ENCODE results near the gene CDH16. TPM values are rescaled to one million over a fixed set of nuclear protein-coding genes. Genes with fewer than 3 reads are reported as not detected.
A peak's percentile ranks its signal among the peaks of the same experiment; 100 is the strongest.
"Not testable (repeated sequence)": the region's sequence is repeated elsewhere in the genome, so short reads cannot be mapped to it uniquely, and the experiment has no call there.

The CDH16 gene, protein sequence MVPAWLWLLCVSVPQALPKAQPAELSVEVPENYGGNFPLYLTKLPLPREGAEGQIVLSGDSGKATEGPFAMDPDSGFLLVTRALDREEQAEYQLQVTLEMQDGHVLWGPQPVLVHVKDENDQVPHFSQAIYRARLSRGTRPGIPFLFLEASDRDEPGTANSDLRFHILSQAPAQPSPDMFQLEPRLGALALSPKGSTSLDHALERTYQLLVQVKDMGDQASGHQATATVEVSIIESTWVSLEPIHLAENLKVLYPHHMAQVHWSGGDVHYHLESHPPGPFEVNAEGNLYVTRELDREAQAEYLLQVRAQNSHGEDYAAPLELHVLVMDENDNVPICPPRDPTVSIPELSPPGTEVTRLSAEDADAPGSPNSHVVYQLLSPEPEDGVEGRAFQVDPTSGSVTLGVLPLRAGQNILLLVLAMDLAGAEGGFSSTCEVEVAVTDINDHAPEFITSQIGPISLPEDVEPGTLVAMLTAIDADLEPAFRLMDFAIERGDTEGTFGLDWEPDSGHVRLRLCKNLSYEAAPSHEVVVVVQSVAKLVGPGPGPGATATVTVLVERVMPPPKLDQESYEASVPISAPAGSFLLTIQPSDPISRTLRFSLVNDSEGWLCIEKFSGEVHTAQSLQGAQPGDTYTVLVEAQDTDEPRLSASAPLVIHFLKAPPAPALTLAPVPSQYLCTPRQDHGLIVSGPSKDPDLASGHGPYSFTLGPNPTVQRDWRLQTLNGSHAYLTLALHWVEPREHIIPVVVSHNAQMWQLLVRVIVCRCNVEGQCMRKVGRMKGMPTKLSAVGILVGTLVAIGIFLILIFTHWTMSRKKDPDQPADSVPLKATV
- polyA plus RNA-seq (2013, experiment 1 of 2; ENCODE audit: insufficient read length) = not detected
- 0.47 TPM for polyA plus RNA-seq (2013, experiment 2 of 2; ENCODE audit: insufficient read length)

DNA sequence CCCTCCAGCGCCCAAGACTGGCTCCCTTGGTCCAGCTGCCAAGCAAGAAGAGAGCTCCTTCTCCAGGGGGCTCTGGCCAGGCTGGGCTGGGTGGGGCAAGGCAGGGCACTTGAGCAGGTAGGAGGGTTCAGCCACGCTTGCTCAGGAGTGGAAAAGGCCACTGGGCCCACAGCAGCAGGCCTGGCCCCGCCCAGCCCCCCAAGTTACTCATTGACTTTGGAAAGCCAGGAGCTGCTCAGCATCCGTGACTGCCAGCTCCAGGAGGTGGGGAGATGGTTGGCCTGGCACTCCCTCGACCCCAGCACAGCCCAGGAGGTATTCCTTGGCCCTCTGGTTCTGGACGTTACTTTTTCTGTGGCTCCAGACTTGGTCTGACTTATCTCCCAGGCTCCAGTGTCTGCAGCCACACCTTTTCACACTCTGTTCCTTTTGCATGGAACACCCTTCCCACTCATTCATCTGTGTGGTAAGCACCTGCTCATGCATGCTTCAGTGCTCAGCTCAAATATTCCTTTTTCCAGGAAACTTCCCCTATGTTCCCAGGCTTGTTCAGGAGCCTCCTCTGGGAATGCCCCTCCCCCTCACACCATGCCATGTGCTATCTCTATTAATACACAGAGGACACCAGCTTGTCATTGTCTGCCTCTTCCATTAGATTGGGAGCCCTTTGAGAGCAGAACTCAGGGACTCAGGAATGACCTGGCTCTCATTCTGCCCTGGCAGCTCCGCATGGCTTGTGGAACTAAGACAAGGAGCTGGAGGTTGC is at the start of gene CDH16:
CDH16 (minus strand) TSS at position 83 of the 766 bp plus-strand sequence. CDS start 820 bp downstream, outside the sequence.
- no peak for DNase-seq

DNA sequence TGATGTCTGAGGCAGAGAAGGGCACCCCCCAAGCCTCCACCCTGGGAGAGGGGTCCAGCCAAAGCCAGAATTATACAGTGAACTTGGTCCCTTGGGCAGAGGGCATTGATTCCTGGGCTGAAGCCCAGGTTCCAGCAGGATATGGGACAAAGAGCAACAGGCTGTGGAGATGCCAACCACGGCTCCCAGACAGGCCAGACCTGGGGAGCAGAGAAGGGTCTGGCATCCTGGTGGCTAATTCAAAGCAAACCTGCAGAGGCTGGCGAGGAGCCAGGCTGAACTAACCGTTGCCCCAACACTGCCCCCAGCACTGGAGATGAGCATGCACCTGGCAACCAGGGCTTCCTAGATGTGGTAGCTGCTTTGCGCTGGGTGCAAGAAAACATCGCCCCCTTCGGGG is 45.4 kb upstream of the CDH16 start:
- DNase-seq = no peak

- DNase-seq = no peak
Observed at GRCh38 chr16:66961914-66962313, 43.2 kb upstream of the CDH16 start.

- peak; percentile 60 for DNase-seq
Observed at GRCh38 chr16:66961065-66961744, 42.5 kb upstream of the CDH16 start, which contains the start of gene CES3. TSS of gene CES3 (plus strand) at chr16:66961266. CDS start at chr16:66961308, 42 bp downstream.

DNA sequence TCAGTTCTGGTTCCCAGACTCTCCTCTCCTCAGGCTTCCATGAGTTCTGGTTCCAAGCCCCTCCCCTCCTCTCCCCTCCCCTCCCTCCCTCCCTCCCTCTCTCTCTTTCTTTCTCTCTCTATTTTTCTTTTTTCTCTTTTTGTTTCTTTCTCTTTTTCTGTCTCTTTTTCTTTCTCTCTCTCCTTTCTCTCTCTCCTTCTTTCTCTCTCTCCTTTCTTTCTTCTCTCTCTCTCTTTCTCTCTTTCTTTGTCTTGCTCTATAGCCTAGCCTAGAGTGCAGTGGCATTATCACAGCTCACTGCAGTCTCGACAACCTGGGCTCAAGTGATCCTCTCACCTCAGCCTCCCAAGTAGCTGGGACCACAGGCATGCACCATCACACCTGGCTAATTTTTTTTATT is 41.6 kb upstream of the CDH16 start:
- no peak for DNase-seq

DNA sequence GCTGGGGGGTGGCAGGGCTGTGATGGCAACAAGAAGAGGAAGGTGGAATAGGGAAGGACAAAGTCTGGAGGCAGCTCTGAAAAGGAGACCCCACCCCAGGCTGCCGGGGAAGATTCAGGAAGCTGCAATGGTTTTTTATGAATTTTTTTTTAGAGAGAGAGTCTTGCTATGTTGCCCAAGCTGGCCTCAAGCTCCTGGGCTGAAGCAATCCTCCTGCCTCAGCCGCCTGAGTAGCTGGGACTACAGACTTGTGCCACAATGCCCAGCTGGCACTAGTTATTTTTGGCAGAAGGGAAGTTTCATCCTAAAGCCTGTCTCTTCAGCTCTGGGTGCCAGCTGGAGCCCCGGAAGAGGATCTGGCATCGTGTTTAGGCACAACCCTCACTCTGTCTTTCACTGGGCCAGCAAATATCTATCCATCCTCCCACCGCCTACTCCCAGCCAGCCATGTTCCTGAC is 41.0 kb upstream of the CDH16 start:
- DNase-seq = no peak

DNA sequence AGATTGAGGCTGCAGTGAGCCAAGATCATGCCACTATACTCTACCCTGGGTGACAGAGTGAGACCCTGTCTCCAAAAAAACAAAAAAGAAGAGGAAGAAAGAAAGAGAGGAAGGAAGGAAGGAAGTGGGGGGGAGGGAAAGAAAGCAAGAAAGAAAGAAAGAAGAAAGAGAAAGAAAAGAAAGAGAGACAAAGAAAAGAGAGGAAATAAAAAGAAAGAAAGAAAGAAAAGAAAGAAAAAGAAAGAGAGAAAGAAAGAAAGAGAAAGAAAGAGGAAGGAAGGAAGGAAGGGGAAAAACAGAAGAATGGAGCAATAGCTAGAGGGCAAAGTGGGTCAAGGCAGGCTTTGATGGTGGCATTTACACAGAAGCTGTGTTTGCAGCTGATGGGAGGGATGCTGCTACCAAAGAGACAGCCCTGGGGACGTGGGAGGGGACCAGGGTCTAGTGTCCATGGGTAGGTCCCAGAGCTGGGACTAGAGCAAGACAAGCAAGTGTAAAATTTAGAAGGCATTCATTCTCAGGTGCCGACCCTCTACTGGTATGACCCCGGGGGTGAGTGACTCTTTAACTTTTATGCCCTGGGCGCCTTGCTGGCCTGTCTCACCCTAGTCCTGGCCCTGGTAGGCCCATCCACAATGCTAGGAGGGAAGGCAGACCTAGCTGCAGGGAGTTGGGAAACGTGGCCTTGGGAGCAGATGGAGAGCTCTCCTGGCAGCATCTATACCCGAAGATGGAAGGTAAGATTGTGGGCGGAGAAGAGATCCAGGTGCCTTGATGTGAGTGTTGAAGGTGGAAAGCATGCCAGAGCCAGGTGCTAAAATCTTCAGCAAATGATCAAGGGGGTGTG is 40.4 kb upstream of the CDH16 start:
- DNase-seq = no peak

DNA sequence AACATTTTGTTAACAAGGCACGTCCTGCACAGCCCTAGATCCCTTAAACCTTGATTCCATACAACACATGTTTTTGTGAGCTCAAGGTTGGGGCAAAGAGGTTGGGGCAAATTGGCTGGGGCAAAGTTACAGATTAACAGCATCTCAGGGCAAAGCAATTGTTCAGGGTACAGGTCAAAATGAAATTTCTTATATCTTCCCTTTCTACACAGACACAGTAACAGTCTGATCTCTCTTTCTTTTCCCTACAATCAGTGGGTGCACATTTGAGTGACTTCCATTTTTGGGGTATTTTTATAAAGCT is 37.4 kb upstream of the CDH16 start:
- DNase-seq = not testable (repeated sequence)

- not testable (repeated sequence) for DNase-seq
Observed at GRCh38 chr16:66955363-66956153, 36.9 kb upstream of the CDH16 start.

GRCh38 chr16:66954097-66954659 is 35.5 kb upstream of the CDH16 start:
- peak; percentile 70 for DNase-seq

DNA sequence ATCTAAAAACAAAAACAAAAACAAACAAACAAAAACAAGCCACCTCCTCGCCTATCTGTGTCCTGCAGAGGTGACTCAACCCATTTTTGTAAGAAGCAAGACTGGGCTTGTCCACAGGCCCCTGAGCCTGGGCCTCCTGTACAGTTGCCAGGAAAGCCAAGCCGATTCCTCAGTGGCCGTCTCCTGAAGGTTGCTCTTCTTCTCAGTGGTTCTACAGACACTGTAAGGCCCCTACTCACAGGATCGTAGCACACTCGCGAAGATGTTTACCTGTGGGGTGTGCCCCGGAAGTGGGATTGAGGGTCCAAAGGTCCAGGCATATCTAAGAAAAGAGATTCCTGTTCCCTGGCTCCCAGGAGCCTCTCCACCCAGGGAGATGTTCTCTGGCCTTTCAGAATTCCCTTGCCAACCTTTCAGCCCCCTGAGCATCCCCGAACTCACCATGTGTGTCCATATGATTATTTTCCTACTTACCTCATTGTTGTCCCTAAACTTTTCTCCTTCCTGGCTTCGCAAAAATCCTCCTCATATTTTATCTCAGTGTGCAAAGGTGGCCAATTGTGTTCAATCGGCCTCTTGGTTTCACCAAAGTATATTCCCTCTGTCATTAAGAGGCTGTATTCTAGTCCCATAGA is 34.9 kb upstream of the CDH16 start:
- no peak for DNase-seq

DNA sequence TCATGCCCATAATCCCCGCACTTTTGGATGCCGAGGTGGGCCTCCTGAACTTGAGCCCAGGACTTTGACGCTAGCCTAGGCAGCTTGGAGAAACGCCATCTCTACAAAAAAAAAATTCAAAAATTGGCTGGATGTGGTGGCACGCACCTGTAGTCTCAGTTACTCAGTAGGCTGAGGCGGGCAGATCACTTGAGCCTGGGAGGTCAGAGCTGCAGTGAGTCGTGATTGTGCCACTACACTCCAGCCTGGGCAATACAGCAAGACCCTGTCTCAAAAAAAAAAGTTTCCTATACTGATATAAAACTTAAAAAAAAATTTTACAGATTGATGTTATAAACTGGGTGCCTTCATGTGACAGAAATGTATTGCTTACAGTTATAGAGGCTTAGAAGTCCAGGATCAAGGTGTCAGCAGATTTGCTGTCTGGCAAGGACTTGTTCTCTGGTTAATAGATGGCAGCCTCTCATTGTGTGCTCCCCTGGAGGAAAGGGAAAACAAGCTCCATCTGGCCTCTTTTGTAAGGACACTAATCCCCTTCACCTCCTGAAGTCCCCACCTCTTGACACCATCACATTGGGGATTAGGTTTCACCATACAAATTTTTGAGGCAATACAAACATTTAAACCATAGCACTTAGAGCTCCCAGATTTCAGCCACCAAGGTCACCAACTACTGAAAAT is 33.9 kb upstream of the CDH16 start:
- DNase-seq = no peak

- no peak for DNase-seq
Observed at GRCh38 chr16:66950971-66951790, 32.5 kb upstream of the CDH16 start.

GRCh38 chr16:66950437-66950836 is 31.8 kb upstream of the CDH16 start:
- DNase-seq = no peak

DNA sequence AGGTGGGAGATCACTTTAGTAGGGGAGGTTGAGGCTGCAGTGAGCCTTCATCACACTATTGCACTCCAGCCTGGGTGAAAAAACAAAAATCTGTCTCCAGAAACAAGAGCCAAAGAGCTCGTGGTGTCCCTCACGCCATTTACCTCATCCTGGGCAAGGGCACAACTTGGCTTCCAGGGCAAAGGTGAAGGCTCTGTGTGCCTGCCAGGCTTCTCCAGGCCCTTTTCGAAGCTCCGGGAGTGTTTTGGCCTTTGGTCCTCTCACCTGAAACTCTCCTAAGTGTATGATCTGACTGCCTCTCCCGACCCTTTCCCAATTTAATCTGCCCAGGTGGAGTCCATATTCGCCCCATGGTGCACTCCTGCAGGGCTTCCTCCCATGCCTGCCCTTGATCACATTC is 30.8 kb upstream of the CDH16 start:
- DNase-seq = no peak

GRCh38 chr16:66948837-66949225 is 30.1 kb upstream of the CDH16 start:
- no peak for DNase-seq

DNA sequence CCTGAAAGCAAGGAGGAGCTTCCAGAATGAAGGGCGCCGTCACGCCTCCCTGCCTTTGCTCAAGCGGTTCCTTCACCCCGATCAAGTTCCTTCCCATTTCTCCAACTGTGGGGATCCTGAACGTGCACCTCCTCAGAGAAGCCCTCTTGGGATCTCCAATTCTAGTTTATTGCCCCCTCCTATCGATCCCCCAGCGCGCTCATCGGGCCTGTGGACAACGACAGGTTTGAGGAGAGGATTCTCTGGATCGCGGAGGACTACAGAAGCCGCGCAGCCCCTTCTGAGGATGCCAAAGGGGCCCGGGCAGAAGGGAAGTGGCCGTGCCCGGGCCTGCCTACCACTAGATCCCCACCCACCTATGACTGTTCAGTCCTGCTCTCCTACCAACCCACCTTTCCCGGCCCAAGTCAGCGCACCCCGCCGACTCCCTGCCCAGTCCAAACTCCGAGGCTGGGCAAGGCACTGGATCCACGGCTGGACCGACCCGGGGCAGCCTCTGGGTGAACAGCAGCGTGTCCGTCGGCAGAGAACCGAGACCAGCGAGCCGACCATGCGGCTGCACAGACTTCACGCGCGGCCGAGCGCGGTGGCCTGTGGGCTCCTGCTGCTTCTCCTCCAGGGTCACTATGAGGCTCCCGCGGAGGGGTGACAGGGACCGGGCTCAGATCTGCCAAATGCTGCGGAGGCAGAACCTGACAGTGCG is 29.6 kb upstream of the CDH16 start:
- no peak for DNase-seq

Measured in fibroblast of skin of scalp (primary cell).